C4-2B (cell line): ENCODE measurements around the gene TFIP11.

Source experiments
- ZFX ChIP-seq: fragments of 450-650 bp; IDR thresholded peaks from 2 replicates; pipeline ENCODE4 v1.6.1; 2017
- TF ChIP-seq, protein P1 (sequence below): fragments of 450-650 bp; conservative IDR thresholded peaks from 2 replicates; pipeline ENCODE4 v1.5.1; 2017; ENCODE audit warnings: mild to moderate bottlenecking

- TF ChIP-seq, protein P1, sequence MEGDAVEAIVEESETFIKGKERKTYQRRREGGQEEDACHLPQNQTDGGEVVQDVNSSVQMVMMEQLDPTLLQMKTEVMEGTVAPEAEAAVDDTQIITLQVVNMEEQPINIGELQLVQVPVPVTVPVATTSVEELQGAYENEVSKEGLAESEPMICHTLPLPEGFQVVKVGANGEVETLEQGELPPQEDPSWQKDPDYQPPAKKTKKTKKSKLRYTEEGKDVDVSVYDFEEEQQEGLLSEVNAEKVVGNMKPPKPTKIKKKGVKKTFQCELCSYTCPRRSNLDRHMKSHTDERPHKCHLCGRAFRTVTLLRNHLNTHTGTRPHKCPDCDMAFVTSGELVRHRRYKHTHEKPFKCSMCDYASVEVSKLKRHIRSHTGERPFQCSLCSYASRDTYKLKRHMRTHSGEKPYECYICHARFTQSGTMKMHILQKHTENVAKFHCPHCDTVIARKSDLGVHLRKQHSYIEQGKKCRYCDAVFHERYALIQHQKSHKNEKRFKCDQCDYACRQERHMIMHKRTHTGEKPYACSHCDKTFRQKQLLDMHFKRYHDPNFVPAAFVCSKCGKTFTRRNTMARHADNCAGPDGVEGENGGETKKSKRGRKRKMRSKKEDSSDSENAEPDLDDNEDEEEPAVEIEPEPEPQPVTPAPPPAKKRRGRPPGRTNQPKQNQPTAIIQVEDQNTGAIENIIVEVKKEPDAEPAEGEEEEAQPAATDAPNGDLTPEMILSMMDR: no peak
- TF ChIP-seq ZFX: no peak
Observed at GRCh38 chr22:26522012-26522411, 9.7 kb upstream of the TFIP11 start.
